H1 (cell line): ENCODE results near the gene ZNF57.
"Not testable (repeated sequence)": the region's sequence is repeated elsewhere in the genome, so short reads cannot be mapped to it uniquely, and the experiment has no call there.

Experiments
- EP300 ChIP-seq, 2 experiments: IDR thresholded peaks; 1 replicate in 1 of 2; 2 replicates in 1 of 2; pipeline ENCODE4 v1.6.1; 2011 to 2012; ENCODE audit warnings: low read depth in 2 of 2, low read length in 2 of 2, mild to moderate bottlenecking in 2 of 2, borderline replicate concordance in 1 of 2, inconsistent platforms in 1 of 2, moderate library complexity in 1 of 2
- GABPA ChIP-seq: IDR thresholded peaks from 2 replicates; pipeline ENCODE4 v1.6.1; 2011; ENCODE audit warnings: mild to moderate bottlenecking, low read length, moderate library complexity, borderline replicate concordance; ENCODE audit not compliant: insufficient read depth
- POLR2AphosphoS5 ChIP-seq: IDR thresholded peaks from 2 replicates; pipeline ENCODE4 v1.6.1; 2011; ENCODE audit warnings: low read depth, low read length
- RAD21 ChIP-seq, 2 experiments: IDR thresholded peaks in 1 of 2; conservative IDR thresholded peaks in 1 of 2; 2 replicates each; pipeline ENCODE4 v1.6.1; 2011; ENCODE audit warnings: low read depth in 2 of 2, low read length in 2 of 2, improper control_type of control experiment in 1 of 2, inconsistent platforms in 1 of 2, mild to moderate bottlenecking in 1 of 2, moderate library complexity in 1 of 2
- RFX5 ChIP-seq: IDR thresholded peaks from 2 replicates; pipeline ENCODE4 v1.6.1; 2011; ENCODE audit warnings: low read depth, low read length, improper control_type of control experiment, borderline replicate concordance
- RXRA ChIP-seq: IDR thresholded peaks from 2 replicates; pipeline ENCODE4 v1.6.1; 2011; ENCODE audit warnings: low read depth, mild to moderate bottlenecking, low read length, moderate library complexity; ENCODE audit not compliant: insufficient read depth
- SIX5 ChIP-seq: IDR thresholded peaks from 2 replicates; pipeline ENCODE4 v1.6.1; 2011; ENCODE audit warnings: mild to moderate bottlenecking, low read depth, low read length
- TF ChIP-seq, protein P1 (sequence below), 3 experiments: IDR thresholded peaks; 1 replicate in 2 of 3; 2 replicates in 1 of 3; pipeline versions ENCODE4 v1.5.1 to v1.6.1; 2011; ENCODE audit warnings: low read length in 3 of 3, mild to moderate bottlenecking in 3 of 3, inconsistent platforms in 2 of 3, low read depth in 1 of 3, moderate library complexity in 1 of 3; ENCODE audit not compliant: insufficient read depth in 1 of 3; ENCODE audit errors: control extremely low read depth in 1 of 3
- TF ChIP-seq, protein P2 (sequence below): IDR thresholded peaks from 2 replicates; pipeline ENCODE4 v1.6.1; 2012; ENCODE audit warnings: inconsistent platforms

DNA sequence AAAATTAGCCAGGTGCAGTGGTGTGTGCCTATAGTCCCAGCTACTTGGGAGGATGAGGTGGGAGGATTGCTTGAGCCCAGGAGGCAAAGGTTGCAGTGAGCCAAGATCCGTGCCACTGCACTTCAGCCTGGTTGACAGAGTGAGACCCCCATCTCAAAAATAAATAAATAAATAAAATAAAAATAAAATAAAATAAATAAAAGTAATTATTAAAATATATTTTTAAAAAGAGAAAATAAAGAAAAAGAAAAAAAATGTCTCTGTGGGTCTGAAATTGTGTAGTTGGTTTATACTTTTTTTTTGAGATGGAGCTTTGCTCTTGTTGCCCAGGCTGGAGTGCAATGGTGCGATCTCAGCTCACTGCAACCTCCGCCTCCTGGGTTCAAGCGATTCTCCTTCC lies 35.1 kb downstream of the ZNF57 start:
- TF ChIP-seq POLR2AphosphoS5; SIX5; RXRA; RFX5; GABPA; RAD21 (IDR thresholded peaks at IDR 0.05 in 1 of 2, conservative IDR thresholded peaks at IDR 0.05 in 1 of 2; ENCODE audit: low read depth in 2 of 2, low read length in 2 of 2); EP300 (IDR thresholded peaks at IDR 0.05; ENCODE audit: borderline replicate concordance in 1 of 2, low read depth in 2 of 2, low read length in 2 of 2): not testable (repeated sequence)
- TF ChIP-seq, protein P1, sequence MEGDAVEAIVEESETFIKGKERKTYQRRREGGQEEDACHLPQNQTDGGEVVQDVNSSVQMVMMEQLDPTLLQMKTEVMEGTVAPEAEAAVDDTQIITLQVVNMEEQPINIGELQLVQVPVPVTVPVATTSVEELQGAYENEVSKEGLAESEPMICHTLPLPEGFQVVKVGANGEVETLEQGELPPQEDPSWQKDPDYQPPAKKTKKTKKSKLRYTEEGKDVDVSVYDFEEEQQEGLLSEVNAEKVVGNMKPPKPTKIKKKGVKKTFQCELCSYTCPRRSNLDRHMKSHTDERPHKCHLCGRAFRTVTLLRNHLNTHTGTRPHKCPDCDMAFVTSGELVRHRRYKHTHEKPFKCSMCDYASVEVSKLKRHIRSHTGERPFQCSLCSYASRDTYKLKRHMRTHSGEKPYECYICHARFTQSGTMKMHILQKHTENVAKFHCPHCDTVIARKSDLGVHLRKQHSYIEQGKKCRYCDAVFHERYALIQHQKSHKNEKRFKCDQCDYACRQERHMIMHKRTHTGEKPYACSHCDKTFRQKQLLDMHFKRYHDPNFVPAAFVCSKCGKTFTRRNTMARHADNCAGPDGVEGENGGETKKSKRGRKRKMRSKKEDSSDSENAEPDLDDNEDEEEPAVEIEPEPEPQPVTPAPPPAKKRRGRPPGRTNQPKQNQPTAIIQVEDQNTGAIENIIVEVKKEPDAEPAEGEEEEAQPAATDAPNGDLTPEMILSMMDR (IDR thresholded peaks at IDR 0.05; ENCODE audit: control extremely low read depth in 1 of 3, insufficient read depth in 1 of 3, low read depth in 1 of 3, low read length in 3 of 3) = not testable (repeated sequence)
- TF ChIP-seq, protein P2, sequence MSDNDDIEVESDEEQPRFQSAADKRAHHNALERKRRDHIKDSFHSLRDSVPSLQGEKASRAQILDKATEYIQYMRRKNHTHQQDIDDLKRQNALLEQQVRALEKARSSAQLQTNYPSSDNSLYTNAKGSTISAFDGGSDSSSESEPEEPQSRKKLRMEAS = not testable (repeated sequence)
